Measurements from ENCODE around the gene ADAP1. TPM values are rescaled to one million over a fixed set of nuclear protein-coding genes. Genes with fewer than 3 reads are reported as not detected.

Gene ADAP1
- total RNA-seq, 2 experiments from 2014 or later: 34.6 to 40.9 TPM

DNA sequence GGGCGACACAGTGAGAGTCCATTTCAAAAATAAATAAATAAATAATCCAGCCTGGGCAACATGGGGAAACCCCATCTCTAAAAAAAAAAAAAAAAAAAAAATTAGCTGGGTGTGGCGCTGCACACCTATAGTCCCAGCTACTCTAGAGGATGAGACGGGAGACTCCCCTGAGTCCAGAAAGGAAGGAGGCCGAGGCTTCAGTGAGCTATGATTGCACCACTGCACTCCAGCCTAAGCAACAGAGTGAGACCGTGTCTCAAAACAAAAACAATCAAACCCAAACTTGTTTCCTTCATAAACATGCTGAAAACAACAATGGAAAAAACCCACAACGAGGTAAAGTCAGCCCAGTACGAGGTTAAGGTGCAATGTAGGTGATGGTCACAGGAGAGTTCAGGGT lies 19.7 kb upstream of the ADAP1 start:
- H3K27ac Mint-ChIP-seq: peak overlapping the region; percentile 93
- intact Hi-C loops (cut with micrococcal nuclease): loop anchor here (5.0 kb wide), 1 partner anchor 67 kb away; no protein-coding TSS in a partner anchor
- ATAC-seq (no peak), DNase-seq (no peak)
- ChIA-PET POLR2A (interaction anchor here (0.7 to 2.4 kb wide), 15 partner anchors 8 to 202 kb away, joined by 3 to 19 read pairs (median 5); partner anchors contain the start of gene GPR146), CTCF (interaction anchor here (1.0 to 7.5 kb wide), 6 partner anchors 10 to 203 kb away, joined by 3 to 67 read pairs (median 6); no protein-coding TSS in a partner anchor)
- no peaks in the 10 kb centered on the region for H3K9me3 Mint-ChIP-seq
- H3K4me1 Mint-ChIP-seq (ENCODE audit: low read depth): peaks cover 26% of the 10 kb centered on the region
- H3K4me3 Mint-ChIP-seq: peak overlapping the region; percentile 96
- TF ChIP-seq, protein P1, sequence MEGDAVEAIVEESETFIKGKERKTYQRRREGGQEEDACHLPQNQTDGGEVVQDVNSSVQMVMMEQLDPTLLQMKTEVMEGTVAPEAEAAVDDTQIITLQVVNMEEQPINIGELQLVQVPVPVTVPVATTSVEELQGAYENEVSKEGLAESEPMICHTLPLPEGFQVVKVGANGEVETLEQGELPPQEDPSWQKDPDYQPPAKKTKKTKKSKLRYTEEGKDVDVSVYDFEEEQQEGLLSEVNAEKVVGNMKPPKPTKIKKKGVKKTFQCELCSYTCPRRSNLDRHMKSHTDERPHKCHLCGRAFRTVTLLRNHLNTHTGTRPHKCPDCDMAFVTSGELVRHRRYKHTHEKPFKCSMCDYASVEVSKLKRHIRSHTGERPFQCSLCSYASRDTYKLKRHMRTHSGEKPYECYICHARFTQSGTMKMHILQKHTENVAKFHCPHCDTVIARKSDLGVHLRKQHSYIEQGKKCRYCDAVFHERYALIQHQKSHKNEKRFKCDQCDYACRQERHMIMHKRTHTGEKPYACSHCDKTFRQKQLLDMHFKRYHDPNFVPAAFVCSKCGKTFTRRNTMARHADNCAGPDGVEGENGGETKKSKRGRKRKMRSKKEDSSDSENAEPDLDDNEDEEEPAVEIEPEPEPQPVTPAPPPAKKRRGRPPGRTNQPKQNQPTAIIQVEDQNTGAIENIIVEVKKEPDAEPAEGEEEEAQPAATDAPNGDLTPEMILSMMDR (IDR thresholded peaks at IDR 0.05): no peak
- peaks cover 29% of the 10 kb centered on the region for H3K36me3 Mint-ChIP-seq (ENCODE audit: low read depth)
- no peaks in the 10 kb centered on the region for H3K27me3 Mint-ChIP-seq

DNA sequence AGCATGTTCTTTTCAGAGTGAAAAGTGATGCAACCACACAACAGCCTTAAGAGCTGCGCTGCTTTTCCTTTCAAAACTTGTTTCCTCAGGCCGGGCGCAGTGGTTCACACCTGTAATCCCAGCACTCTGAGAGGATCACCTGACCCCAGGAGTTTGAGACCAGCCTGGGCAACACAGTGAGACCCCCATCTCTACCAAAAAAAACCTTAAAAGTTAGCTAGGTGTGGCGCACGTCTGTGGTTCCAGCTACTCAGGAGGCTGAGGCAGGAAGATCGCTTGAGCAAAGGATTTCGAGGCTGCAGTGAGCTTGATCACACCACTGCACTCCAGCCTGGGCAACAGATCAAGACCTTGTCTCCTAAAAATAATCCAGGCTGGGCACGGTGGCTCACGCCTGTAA lies 18.8 kb upstream of the ADAP1 start:
- Mint-ChIP-seq H3K4me3 (peak overlapping the region; percentile 50), H3K27me3 (no peaks in the 10 kb centered on the region), H3K9me3 (no peaks in the 10 kb centered on the region), H3K27ac (peak overlapping the region; percentile 42), H3K36me3 (ENCODE audit: low read depth) (peaks cover 29% of the 10 kb centered on the region), H3K4me1 (ENCODE audit: low read depth) (peaks cover 26% of the 10 kb centered on the region)
- POLR2A ChIA-PET: interaction anchor here (1.1 to 1.4 kb wide), 4 partner anchors 49 to 203 kb away, joined by 3 read pairs; no protein-coding TSS in a partner anchor
- no peak for DNase-seq
- no peak for ATAC-seq
- TF ChIP-seq, protein P1 (IDR thresholded peaks at IDR 0.05): no peak
- CTCF ChIA-PET: interaction anchor here (0.7 to 7.5 kb wide), 7 partner anchors 9 to 204 kb away, joined by 3 to 67 read pairs (median 3); no protein-coding TSS in a partner anchor
- intact Hi-C loops (cut with micrococcal nuclease): loop anchor here (5.0 kb wide), 1 partner anchor 66 kb away; no protein-coding TSS in a partner anchor

- peaks cover 31% of the 10 kb centered on the region for H3K36me3 Mint-ChIP-seq (ENCODE audit: low read depth)
- peak overlapping the region; percentile 50 for H3K4me3 Mint-ChIP-seq
- DNase-seq (no peak), ATAC-seq (no peak)
- peaks cover 26% of the 10 kb centered on the region for H3K4me1 Mint-ChIP-seq (ENCODE audit: low read depth)
- no peaks in the 10 kb centered on the region for H3K9me3 Mint-ChIP-seq
- TF ChIP-seq, protein P1 (IDR thresholded peaks at IDR 0.05): no peak
- H3K27ac Mint-ChIP-seq: peak overlapping the region; percentile 42
- ChIA-PET CTCF (interaction anchor here (0.7 to 7.5 kb wide), 6 partner anchors 9 to 204 kb away, joined by 3 to 67 read pairs (median 4); no protein-coding TSS in a partner anchor), POLR2A (interaction anchor here (1.1 to 1.4 kb wide), 3 partner anchors 48 to 203 kb away, joined by 3 read pairs; no protein-coding TSS in a partner anchor)
- no peaks in the 10 kb centered on the region for H3K27me3 Mint-ChIP-seq
- intact Hi-C loops (cut with micrococcal nuclease): loop anchor here (5.0 kb wide), 1 partner anchor 65 kb away; no protein-coding TSS in a partner anchor
These were observed 18.3 kb upstream of the ADAP1 start for GRCh38 chr7:972676-973309.

- CTCF ChIA-PET: interaction anchor here (1.2 to 1.3 kb wide), 2 partner anchors 17 to 44 kb away, joined by 3 read pairs; no protein-coding TSS in a partner anchor
- Mint-ChIP-seq H3K4me1 (ENCODE audit: low read depth) (peaks cover 26% of the 10 kb centered on the region), H3K27ac (peak overlapping the region; percentile 16), H3K9me3 (no peaks in the 10 kb centered on the region), H3K27me3 (no peaks in the 10 kb centered on the region), H3K36me3 (ENCODE audit: low read depth) (peaks cover 37% of the 10 kb centered on the region), H3K4me3 (no peak overlapping the region)
- ATAC-seq (no peak), DNase-seq (no peak)
- TF ChIP-seq, protein P1 (IDR thresholded peaks at IDR 0.05): no peak
- intact Hi-C loops (cut with micrococcal nuclease): loop anchor here (5.0 kb wide), 1 partner anchor 65 kb away; no protein-coding TSS in a partner anchor
- POLR2A ChIA-PET: interaction anchor here (1.1 to 1.2 kb wide), 2 partner anchors 47 to 51 kb away, joined by 3 read pairs; no protein-coding TSS in a partner anchor
These were observed 17.6 kb upstream of the ADAP1 start for GRCh38 chr7:972110-972509.

- Mint-ChIP-seq H3K36me3 (ENCODE audit: low read depth) (peaks cover 39% of the 10 kb centered on the region), H3K4me1 (ENCODE audit: low read depth) (peaks cover 27% of the 10 kb centered on the region), H3K27me3 (no peaks in the 10 kb centered on the region), H3K4me3 (no peak overlapping the region), H3K27ac (peak overlapping the region; percentile 8), H3K9me3 (no peaks in the 10 kb centered on the region)
- ChIA-PET CTCF (no interaction called here), POLR2A (no interaction called here)
- intact Hi-C loops (cut with micrococcal nuclease): loop anchor here (5.0 kb wide), 1 partner anchor 63 kb away; no protein-coding TSS in a partner anchor
- no peak for ATAC-seq
- TF ChIP-seq, protein P1 (IDR thresholded peaks at IDR 0.05): no peak
- DNase-seq: no peak
These were observed 16.3 kb upstream of the ADAP1 start for GRCh38 chr7:970744-971143.

Measured in activated CD8-positive, alpha-beta T cell treated with anti-CD3 and anti-CD28 coated beads for 36 hours (primary cell).